ENCODE data around the gene ACP3.

Gene ACP3

DNA sequence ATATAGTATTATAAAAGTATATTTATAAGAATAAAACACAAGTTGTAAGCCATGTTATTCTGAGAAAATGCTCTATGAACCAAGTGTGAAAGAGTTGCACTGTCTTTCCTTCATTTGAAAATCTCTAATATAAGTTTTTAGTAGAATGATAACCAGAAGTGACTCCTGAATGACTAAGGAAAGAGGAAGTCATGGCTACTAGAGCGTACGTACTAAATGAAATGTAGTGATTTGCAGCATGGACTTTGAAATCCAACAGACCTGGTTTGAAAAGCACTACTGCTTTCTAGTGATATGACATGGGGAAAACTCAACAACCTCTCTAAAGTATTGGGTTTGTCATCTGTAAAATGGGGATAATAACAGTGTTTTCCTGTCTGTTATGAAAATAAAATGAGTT, 89.8 kb downstream of the ACP3 start:
- H3K9me3 ChIP-seq (ENCODE audit: severe bottlenecking) = no peaks in the 10 kb centered on the region

More for the DNA sequence above, 89.8 kb downstream of the ACP3 start:
- TF ChIP-seq, protein P1, sequence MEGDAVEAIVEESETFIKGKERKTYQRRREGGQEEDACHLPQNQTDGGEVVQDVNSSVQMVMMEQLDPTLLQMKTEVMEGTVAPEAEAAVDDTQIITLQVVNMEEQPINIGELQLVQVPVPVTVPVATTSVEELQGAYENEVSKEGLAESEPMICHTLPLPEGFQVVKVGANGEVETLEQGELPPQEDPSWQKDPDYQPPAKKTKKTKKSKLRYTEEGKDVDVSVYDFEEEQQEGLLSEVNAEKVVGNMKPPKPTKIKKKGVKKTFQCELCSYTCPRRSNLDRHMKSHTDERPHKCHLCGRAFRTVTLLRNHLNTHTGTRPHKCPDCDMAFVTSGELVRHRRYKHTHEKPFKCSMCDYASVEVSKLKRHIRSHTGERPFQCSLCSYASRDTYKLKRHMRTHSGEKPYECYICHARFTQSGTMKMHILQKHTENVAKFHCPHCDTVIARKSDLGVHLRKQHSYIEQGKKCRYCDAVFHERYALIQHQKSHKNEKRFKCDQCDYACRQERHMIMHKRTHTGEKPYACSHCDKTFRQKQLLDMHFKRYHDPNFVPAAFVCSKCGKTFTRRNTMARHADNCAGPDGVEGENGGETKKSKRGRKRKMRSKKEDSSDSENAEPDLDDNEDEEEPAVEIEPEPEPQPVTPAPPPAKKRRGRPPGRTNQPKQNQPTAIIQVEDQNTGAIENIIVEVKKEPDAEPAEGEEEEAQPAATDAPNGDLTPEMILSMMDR (IDR thresholded peaks at IDR 0.05; ENCODE audit: poor library complexity, severe bottlenecking) = no peak
- Histone ChIP-seq H3K36me3 (ENCODE audit: low read depth) (no peaks in the 10 kb centered on the region), H3K27me3 (ENCODE audit: insufficient read depth, poor library complexity, severe bottlenecking) (no peaks in the 10 kb centered on the region), H3K4me3 (ENCODE audit: severe bottlenecking) (no peak overlapping the region), H3K4me1 (ENCODE audit: insufficient read depth, poor library complexity, severe bottlenecking) (no peaks in the 10 kb centered on the region), H3K27ac (ENCODE audit: poor library complexity, severe bottlenecking) (no peak overlapping the region)
- ATAC-seq (ENCODE audit: low read depth) = no peak
- DNase-seq (ENCODE audit: low spot score) = no peak
